RWPE2 (cell line): ENCODE results near the gene REPS1.

Experiments
- ATAC-seq: fragments of 200-7000 bp; cut with Tn5 transposase; 3 replicates; pipeline ENCODE4 v1.9.1; 2021; ENCODE audit warnings: low read depth
- DNase-seq: peaks from one replicate; pipeline ENCODE4 v3.0.0-alpha.2; 2020; ENCODE audit warnings: low spot score
- H3K27ac ChIP-seq: fragments of 450-650 bp; 2 replicates; pipeline ENCODE4 v1.5.1; 2017; ENCODE audit warnings: mild to moderate bottlenecking; ENCODE audit not compliant: poor library complexity, severe bottlenecking
- H3K27me3 ChIP-seq: fragments of 250-450 bp; sonication (Bioruptor Pico); 2 replicates; pipeline ENCODE4 v1.5.1; 2021; ENCODE audit warnings: mild to moderate bottlenecking, moderate library complexity; ENCODE audit not compliant: insufficient read depth, poor library complexity, severe bottlenecking
- H3K36me3 ChIP-seq: fragments of 250-450 bp; sonication (Bioruptor Pico); 2 replicates; pipeline ENCODE4 v1.5.1; 2020; ENCODE audit warnings: low read depth, mild to moderate bottlenecking, moderate library complexity
- H3K4me1 ChIP-seq: fragments of 250-450 bp; sonication (Bioruptor Pico); 2 replicates; pipeline ENCODE4 v1.5.1; 2021; ENCODE audit warnings: mild to moderate bottlenecking, moderate library complexity; ENCODE audit not compliant: insufficient read depth, poor library complexity, severe bottlenecking
- H3K4me3 ChIP-seq: fragments of 250-450 bp; sonication (Bioruptor Pico); 2 replicates; pipeline ENCODE4 v1.5.1; 2021; ENCODE audit warnings: mild to moderate bottlenecking, moderate library complexity; ENCODE audit not compliant: severe bottlenecking
- H3K9me3 ChIP-seq: fragments of 250-450 bp; sonication (Bioruptor Pico); 2 replicates; pipeline ENCODE4 v1.5.1; 2021; ENCODE audit warnings: mild to moderate bottlenecking, moderate library complexity; ENCODE audit not compliant: severe bottlenecking
- CTCF ChIP-seq: fragments of 450-650 bp; IDR thresholded peaks from one replicate; pipeline ENCODE4 v1.5.1; 2017; ENCODE audit warnings: mild to moderate bottlenecking, moderate library complexity; ENCODE audit not compliant: poor library complexity, severe bottlenecking

REPS1 gene

GRCh38 chr6:138885156-138885819 lies 102.8 kb downstream of the REPS1 start:
- DNase-seq (no peak), ATAC-seq (no peak)
- no peaks in the 10 kb centered on the region for H3K9me3 ChIP-seq
- no peaks in the 10 kb centered on the region for H3K27me3 ChIP-seq
- no peaks in the 10 kb centered on the region for H3K36me3 ChIP-seq
- H3K27ac ChIP-seq: no peak overlapping the region
- H3K4me1 ChIP-seq: no peaks in the 10 kb centered on the region
- no peak for TF ChIP-seq CTCF
- H3K4me3 ChIP-seq: no peak overlapping the region

- H3K9me3 ChIP-seq: no peaks in the 10 kb centered on the region
- no peaks in the 10 kb centered on the region for H3K27me3 ChIP-seq
Measured at GRCh38 chr6:138882369-138883017, 105.6 kb downstream of the REPS1 start.

GRCh38 chr6:138873191-138873590 lies 114.9 kb downstream of the REPS1 start:
- H3K27me3 ChIP-seq: no peaks in the 10 kb centered on the region
- no peaks in the 10 kb centered on the region for H3K4me1 ChIP-seq
- no peaks in the 10 kb centered on the region for H3K36me3 ChIP-seq
- H3K4me3 ChIP-seq: no peak overlapping the region
- no peaks in the 10 kb centered on the region for H3K9me3 ChIP-seq
- no peak for TF ChIP-seq CTCF
- DNase-seq (no peak), ATAC-seq (no peak)
- H3K27ac ChIP-seq: no peak overlapping the region

More at GRCh38 chr6:138882369-138883017, 105.6 kb downstream of the REPS1 start:
- no peak overlapping the region for H3K4me3 ChIP-seq
- no peaks in the 10 kb centered on the region for H3K36me3 ChIP-seq
- H3K4me1 ChIP-seq: no peaks in the 10 kb centered on the region
- H3K27ac ChIP-seq: no peak overlapping the region
- DNase-seq (no peak), ATAC-seq (no peak)
- TF ChIP-seq CTCF: no peak

- H3K4me1 ChIP-seq: no peaks in the 10 kb centered on the region
- no peak for DNase-seq
- no peaks in the 10 kb centered on the region for H3K9me3 ChIP-seq
- H3K36me3 ChIP-seq: no peaks in the 10 kb centered on the region
- no peak overlapping the region for H3K27ac ChIP-seq
- ATAC-seq: no peak
- H3K27me3 ChIP-seq: no peaks in the 10 kb centered on the region
- TF ChIP-seq CTCF: no peak
- H3K4me3 ChIP-seq: no peak overlapping the region
Measured at GRCh38 chr6:138869398-138869797, 118.7 kb downstream of the REPS1 start.

- Histone ChIP-seq H3K9me3 (no peaks in the 10 kb centered on the region), H3K4me1 (no peaks in the 10 kb centered on the region), H3K27ac (no peak overlapping the region), H3K27me3 (no peaks in the 10 kb centered on the region), H3K4me3 (no peak overlapping the region), H3K36me3 (no peaks in the 10 kb centered on the region)
- no peak for TF ChIP-seq CTCF
- DNase-seq (no peak), ATAC-seq (no peak)
Measured at GRCh38 chr6:138868181-138868580, 119.9 kb downstream of the REPS1 start.
